Fibroblast of pulmonary artery (primary cell): Measurements from ENCODE around the gene MED6.

Source experiments
- DNase-seq: peaks from one replicate; pipeline ENCODE4 v3.0.0-alpha.2; 2010; ENCODE audit warnings: low read depth
- H3K4me3 ChIP-seq: replicated peaks from 2 replicates; pipeline ENCODE4 v1.5.1; 2011; ENCODE audit warnings: low read depth, mild to moderate bottlenecking, control low read depth, low read length, moderate library complexity
- TF ChIP-seq, protein P1 (sequence below): IDR thresholded peaks from 2 replicates; pipeline ENCODE4 v1.5.1; 2011; ENCODE audit warnings: mild to moderate bottlenecking, control low read depth, low read length, inconsistent platforms; ENCODE audit errors: missing control alignments

Gene MED6

GRCh38 chr14:70573050-70573449 lies 27.4 kb downstream of the MED6 start:
- H3K4me3 ChIP-seq = no peak overlapping the region
- TF ChIP-seq, protein P1, sequence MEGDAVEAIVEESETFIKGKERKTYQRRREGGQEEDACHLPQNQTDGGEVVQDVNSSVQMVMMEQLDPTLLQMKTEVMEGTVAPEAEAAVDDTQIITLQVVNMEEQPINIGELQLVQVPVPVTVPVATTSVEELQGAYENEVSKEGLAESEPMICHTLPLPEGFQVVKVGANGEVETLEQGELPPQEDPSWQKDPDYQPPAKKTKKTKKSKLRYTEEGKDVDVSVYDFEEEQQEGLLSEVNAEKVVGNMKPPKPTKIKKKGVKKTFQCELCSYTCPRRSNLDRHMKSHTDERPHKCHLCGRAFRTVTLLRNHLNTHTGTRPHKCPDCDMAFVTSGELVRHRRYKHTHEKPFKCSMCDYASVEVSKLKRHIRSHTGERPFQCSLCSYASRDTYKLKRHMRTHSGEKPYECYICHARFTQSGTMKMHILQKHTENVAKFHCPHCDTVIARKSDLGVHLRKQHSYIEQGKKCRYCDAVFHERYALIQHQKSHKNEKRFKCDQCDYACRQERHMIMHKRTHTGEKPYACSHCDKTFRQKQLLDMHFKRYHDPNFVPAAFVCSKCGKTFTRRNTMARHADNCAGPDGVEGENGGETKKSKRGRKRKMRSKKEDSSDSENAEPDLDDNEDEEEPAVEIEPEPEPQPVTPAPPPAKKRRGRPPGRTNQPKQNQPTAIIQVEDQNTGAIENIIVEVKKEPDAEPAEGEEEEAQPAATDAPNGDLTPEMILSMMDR = no peak
- no peak for DNase-seq

DNA sequence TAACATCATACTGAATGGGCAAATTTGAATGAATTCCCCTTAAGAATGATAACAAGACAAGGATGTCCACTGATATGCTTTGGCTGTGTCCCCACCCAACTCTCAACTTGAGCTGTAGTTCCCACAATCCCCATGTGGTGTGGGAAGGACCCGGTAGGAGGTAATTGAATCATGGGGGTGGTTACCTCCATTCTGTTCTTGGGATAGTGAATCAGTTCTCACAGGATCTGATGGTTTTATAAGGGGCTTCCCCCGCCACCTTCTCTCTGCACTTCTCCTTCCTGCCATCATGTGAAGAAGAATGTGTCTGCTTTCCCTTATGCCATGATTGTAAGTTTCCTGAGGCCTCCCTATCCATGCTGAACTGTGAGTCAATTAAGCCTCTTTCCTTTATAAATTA lies 29.3 kb downstream of the MED6 start:
- TF ChIP-seq, protein P1 = no peak
- H3K4me3 ChIP-seq = no peak overlapping the region
- no peak for DNase-seq

GRCh38 chr14:70567791-70568190 lies 32.7 kb downstream of the MED6 start:
- peak; percentile 53 for DNase-seq
- H3K4me3 ChIP-seq = no peak overlapping the region
- TF ChIP-seq, protein P1 = peak; percentile 70

GRCh38 chr14:70563869-70564268 lies 36.6 kb downstream of the MED6 start:
- TF ChIP-seq, protein P1 = no peak
- H3K4me3 ChIP-seq = no peak overlapping the region
- no peak for DNase-seq

DNA sequence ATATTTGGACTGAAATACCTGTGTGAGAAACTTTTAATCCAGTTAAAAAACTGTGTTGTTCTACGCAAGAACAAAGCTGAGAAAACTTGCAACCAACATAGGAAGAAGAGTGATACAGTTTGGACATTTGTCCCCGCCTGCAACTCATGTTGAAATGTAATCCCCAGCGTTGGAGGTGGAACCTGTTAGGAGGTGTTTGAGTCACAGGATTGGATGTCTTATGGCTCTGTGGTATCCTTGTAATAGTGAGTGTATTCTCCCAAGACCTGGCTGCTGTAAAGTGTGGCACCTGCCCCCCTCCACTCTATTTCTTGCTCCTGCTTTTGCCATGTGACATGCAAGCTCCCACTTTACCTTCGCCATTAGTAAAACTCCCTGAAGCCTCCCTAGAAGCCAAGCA lies 37.0 kb downstream of the MED6 start:
- TF ChIP-seq, protein P1 = no peak
- no peak overlapping the region for H3K4me3 ChIP-seq
- no peak for DNase-seq

DNA sequence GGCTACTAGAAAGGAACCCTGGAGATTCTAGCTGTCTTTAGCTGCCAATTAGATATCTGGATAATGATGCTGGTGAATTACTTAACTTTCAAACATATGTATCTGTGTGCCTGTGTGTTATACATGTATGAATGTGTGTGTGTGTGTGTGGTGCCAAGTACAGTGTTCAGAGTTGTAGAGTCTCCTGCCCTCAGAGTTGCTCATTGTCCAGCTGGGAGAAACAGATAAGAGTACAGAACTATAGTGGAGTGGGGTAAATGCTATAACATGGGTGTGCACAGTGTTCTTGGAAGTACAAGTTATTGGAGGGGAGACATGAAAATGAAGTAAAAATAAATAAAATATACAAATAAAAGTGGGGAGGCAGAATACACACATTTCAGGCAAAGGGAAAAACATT lies 42.1 kb downstream of the MED6 start:
- DNase-seq = no peak
- TF ChIP-seq, protein P1 = no peak
- no peak overlapping the region for H3K4me3 ChIP-seq

DNA sequence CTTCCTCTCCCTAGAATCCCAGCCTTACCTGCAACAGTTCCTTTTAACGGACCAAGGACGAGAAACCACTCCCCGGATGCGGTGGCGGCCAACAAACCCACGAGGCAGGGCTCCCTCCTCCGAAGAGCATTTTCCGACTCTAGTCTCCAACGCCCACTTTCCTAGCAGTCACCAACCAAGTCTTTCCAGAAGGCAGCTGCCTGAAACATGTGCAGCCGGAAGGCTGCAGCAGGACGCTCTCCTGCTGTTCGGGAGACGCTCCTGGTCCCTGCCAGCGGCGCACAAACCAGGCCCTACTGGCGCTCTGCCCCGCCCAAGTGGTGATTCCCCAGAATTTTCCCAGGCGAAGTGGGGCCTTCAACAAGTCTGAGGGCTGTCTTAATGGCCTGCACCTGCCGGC lies 44.6 kb downstream of the MED6 start:
- H3K4me3 ChIP-seq = peak overlapping the region; percentile 22

More for the DNA sequence above, 44.6 kb downstream of the MED6 start:
- DNase-seq = peak; percentile 41
- TF ChIP-seq, protein P1 = no peak
